ENCODE results near the gene GULP1. TPM values are rescaled to one million over a fixed set of nuclear protein-coding genes. Genes with fewer than 3 reads are reported as not detected.

Gene GULP1
- total RNA-seq (1 to 10 TPM; 2.0 to 6.0 (median 4.9) TPM), polyA plus RNA-seq (1 to 10 TPM; 2.4 TPM)
- long read RNA-seq, donor 1: 0 reads
- long read RNA-seq, donor 2, partial matches to known transcripts: 0 of 5 reads
- long read RNA-seq, donor 2, other reads (novel, unspliced or antisense): 3 of 5 reads
- long read RNA-seq, donor 3, partial matches to known transcripts: 1 of 11 reads
- long read RNA-seq, donor 3, other reads (novel, unspliced or antisense): 7 of 11 reads

- Histone ChIP-seq H3K36me3 (no peaks in the 10 kb centered on the region), H3K9me3 (no peaks in the 10 kb centered on the region), H3K4me3 (peak within 1 kb of the TSS; percentile 53 to 82 (median 72)), H3K27me3 (peaks cover 0 to 34% (median 0%) of the 10 kb centered on the region in 7 donors), H3K27ac (peak within 1 kb of the TSS; percentile 63 to 92 (median 80)), H3K4me1 (peaks cover 0 to 35% (median 15%) of the 10 kb centered on the region in 9 donors)
- intact Hi-C loops (cut with DNase I): loop anchor here in 6 of 10 donors (5.0 to 10.0 kb wide), 8 partner anchors 41 to 223 kb away; no protein-coding TSS in a partner anchor
- DNase-seq (peak; percentile 69 to 76), ATAC-seq (peak; percentile 85 to 93 (median 90))
- WGBS, 2 donors: 0 to 1% methylated on average over 61 of the region's 61 CpGs
- TF ChIP-seq CTCF (IDR thresholded peaks at IDR 0.05): peak; percentile 41 to 79 (median 67)
These were observed at the start of gene GULP1 for GRCh38 chr2:188291617-188292347. TSS of gene GULP1 (plus strand) at chr2:188291874. CDS start at chr2:188477703, 185,829 bp downstream.

- Histone ChIP-seq H3K36me3 (no peaks in the 10 kb centered on the region), H3K4me3 (no peak overlapping the region), H3K4me1 (no peaks in the 10 kb centered on the region), H3K27me3 (no peaks in the 10 kb centered on the region), H3K27ac (no peak overlapping the region), H3K9me3 (peaks cover 0 to 8% (median 0%) of the 10 kb centered on the region in 11 donors)
- no peak for DNase-seq
- intact Hi-C loops (cut with DNase I): no loop called here
- 90 to 91% methylated on average over 1 of the region's 1 CpG for WGBS, 2 donors
- no peak for TF ChIP-seq CTCF (IDR thresholded peaks at IDR 0.05)
- no peak for ATAC-seq
These were observed 48.3 kb upstream of the GULP1 start for GRCh38 chr2:188243381-188243780.

GRCh38 chr2:188244383-188244782 is 47.3 kb upstream of the GULP1 start:
- DNase-seq: no peak
- no peak for TF ChIP-seq CTCF (IDR thresholded peaks at IDR 0.05)
- Histone ChIP-seq H3K36me3 (no peaks in the 10 kb centered on the region), H3K4me1 (no peaks in the 10 kb centered on the region), H3K4me3 (no peak overlapping the region), H3K9me3 (no peaks in the 10 kb centered on the region), H3K27ac (no peak overlapping the region), H3K27me3 (no peaks in the 10 kb centered on the region)
- ATAC-seq: no peak
- intact Hi-C loops (cut with DNase I): no loop called here
- 83 to 87% methylated on average over 3 of the region's 3 CpGs for WGBS, 2 donors

- DNase-seq (no peak), ATAC-seq (no peak)
- no peak for TF ChIP-seq CTCF (IDR thresholded peaks at IDR 0.05)
- 93 to 97% methylated on average over 5 of the region's 5 CpGs for WGBS, 2 donors
- H3K4me1 ChIP-seq: no peaks in the 10 kb centered on the region
- no peaks in the 10 kb centered on the region for H3K9me3 ChIP-seq
- intact Hi-C loops (cut with DNase I): no loop called here
- no peak overlapping the region for H3K4me3 ChIP-seq
- no peak overlapping the region for H3K27ac ChIP-seq
- H3K36me3 ChIP-seq: no peaks in the 10 kb centered on the region
- H3K27me3 ChIP-seq: no peaks in the 10 kb centered on the region
These were observed 46.4 kb upstream of the GULP1 start for GRCh38 chr2:188245230-188245629.

Measured in heart right ventricle (tissue), 16 donors.